H1 (cell line): ENCODE results near the gene OSMR. TPM values are rescaled to one million over a fixed set of nuclear protein-coding genes. Genes with fewer than 3 reads are reported as not detected.

Source experiments
- CTCF ChIA-PET: fragments of 300-600 bp; sonication (Branson Sonifier 250); formaldehyde crosslinking; loops from one replicate; lab custom pipeline; 2021; ENCODE audit not compliant: partially characterized antibody; lab: Charles Lee
- POLR2A ChIA-PET: fragments of 300-600 bp; sonication (Branson Sonifier 250); formaldehyde crosslinking; loops from one replicate; lab custom pipeline; 2021; ENCODE audit warnings: inconsistent platforms; ENCODE audit not compliant: partially characterized antibody; lab: Charles Lee
- DNase-seq, 2 experiments: peaks; one replicate each; pipeline versions ENCODE4 v3.0.0 to v3.0.0-alpha.2; 2010 to 2022; ENCODE audit warnings: low spot score in 2 of 2, low read depth in 1 of 2, mixed read lengths in 1 of 2
- FAIRE-seq: peaks from 2 replicates; lab custom pipeline; 2011; peaks lifted over from hg19 to GRCh38; lab: Jason Lieb, UNC
- H2AFZ ChIP-seq: 2 replicates; pipeline ENCODE4 v1.8.1; 2012; ENCODE audit warnings: low read length, inconsistent platforms
- H2AK5ac ChIP-seq: 2 replicates; pipeline ENCODE4 v1.6.1; 2013; ENCODE audit warnings: low read depth, low read length
- H2BK120ac ChIP-seq: replicated peaks from 2 replicates; pipeline ENCODE3; 2013; ENCODE audit warnings: low read depth, low read length, inconsistent platforms
- H2BK12ac ChIP-seq: 2 replicates; pipeline ENCODE4 v1.6.1; 2013; ENCODE audit warnings: low read depth, low read length
- H2BK15ac ChIP-seq: 2 replicates; pipeline ENCODE4 v1.6.1; 2013; ENCODE audit warnings: low read length
- H2BK20ac ChIP-seq: 2 replicates; pipeline ENCODE4 v1.6.1; 2013; ENCODE audit warnings: low read length
- H2BK5ac ChIP-seq: 2 replicates; pipeline ENCODE4 v1.6.1; 2013; ENCODE audit warnings: low read depth, low read length
- H3K14ac ChIP-seq: 2 replicates; pipeline ENCODE4 v1.6.1; 2013; ENCODE audit warnings: inconsistent platforms; ENCODE audit not compliant: insufficient read length
- H3K18ac ChIP-seq: 2 replicates; pipeline ENCODE4 v1.6.1; 2013; ENCODE audit warnings: low read length; ENCODE audit errors: extremely low read depth
- H3K23ac ChIP-seq: 2 replicates; pipeline ENCODE4 v1.6.1; 2013; ENCODE audit warnings: inconsistent platforms; ENCODE audit not compliant: insufficient read length
- H3K23me2 ChIP-seq: 2 replicates; pipeline ENCODE4 v1.6.1; 2013; ENCODE audit warnings: low read depth, low read length
- H3K27ac ChIP-seq: 2 replicates; pipeline ENCODE4 v1.6.1; 2011; ENCODE audit warnings: low read depth, low read length, inconsistent platforms
- H3K27me3 ChIP-seq, 4 experiments: replicated peaks in 1 of 4; 1 replicate in 1 of 4; 2 replicates in 3 of 4; pipeline versions ENCODE4 v1.6.1 to v1.8.1; 2011 to 2013; ENCODE audit warnings: low read length in 3 of 4, mild to moderate bottlenecking in 3 of 4, inconsistent platforms in 2 of 4, mixed read lengths in 2 of 4, moderate library complexity in 1 of 4; ENCODE audit not compliant: control insufficient read depth in 3 of 4, insufficient read depth in 3 of 4; ENCODE audit errors: extremely low read depth in 1 of 4
- H3K36me3 ChIP-seq, 4 experiments: 2 replicates each; pipeline versions ENCODE4 v1.6.1 to v1.8.1; 2011 to 2013; ENCODE audit warnings: mild to moderate bottlenecking in 4 of 4, low read length in 3 of 4, moderate library complexity in 2 of 4, control low read depth in 1 of 4, inconsistent platforms in 1 of 4; ENCODE audit not compliant: insufficient read depth in 4 of 4, control insufficient read depth in 2 of 4
- H3K4ac ChIP-seq: replicated peaks from 2 replicates; pipeline ENCODE3; 2013; ENCODE audit warnings: low read length, low read depth, mixed read lengths, inconsistent platforms; ENCODE audit not compliant: insufficient read length
- H3K4me1 ChIP-seq, 4 experiments: replicated peaks in 1 of 4; 1 replicate in 1 of 4; 2 replicates in 3 of 4; pipeline versions ENCODE4 v1.6.1 to v1.8.1; 2011 to 2013; ENCODE audit warnings: low read length in 3 of 4, inconsistent platforms in 2 of 4, mixed read lengths in 1 of 4; ENCODE audit not compliant: insufficient read depth in 4 of 4, control insufficient read depth in 3 of 4
- H3K4me2 ChIP-seq, 2 experiments: 2 replicates each; pipeline versions ENCODE4 v1.6.1 to v1.8.1; 2011 to 2013; ENCODE audit warnings: low read depth in 2 of 2, low read length in 2 of 2, control low read depth in 1 of 2, inconsistent platforms in 1 of 2, mild to moderate bottlenecking in 1 of 2; ENCODE audit not compliant: insufficient read depth in 1 of 2
- H3K4me3 ChIP-seq, 4 experiments: fragments of 200-600, 300-600 bp in 1 of 4; sonication (generic), shearing (Covaris generic), sonication (Bioruptor Twin) in 1 of 4; 2 replicates each; pipeline versions ENCODE4 v1.5.1 to v1.8.1; 2011 to 2016; ENCODE audit warnings: low read length in 4 of 4, low read depth in 3 of 4, control low read depth in 2 of 4, inconsistent platforms in 2 of 4, mild to moderate bottlenecking in 2 of 4, mixed read lengths in 1 of 4, moderate library complexity in 1 of 4; ENCODE audit not compliant: insufficient read depth in 2 of 4; ENCODE audit errors: extremely low read depth in 1 of 4
- H3K56ac ChIP-seq: replicated peaks from 2 replicates; pipeline ENCODE3; 2013; ENCODE audit warnings: low read depth, mild to moderate bottlenecking, mixed read lengths, low read length, inconsistent platforms; ENCODE audit not compliant: insufficient read length
- H3K79me1 ChIP-seq: 2 replicates; pipeline ENCODE4 v1.6.1; 2013; ENCODE audit warnings: low read depth, low read length, control low read depth
- H3K79me2 ChIP-seq, 2 experiments: 2 replicates each; pipeline versions ENCODE4 v1.6.1 to v1.8.1; 2012 to 2013; ENCODE audit warnings: low read length in 2 of 2, mild to moderate bottlenecking in 2 of 2, inconsistent platforms in 1 of 2; ENCODE audit not compliant: insufficient read depth in 2 of 2, control insufficient read depth in 1 of 2
- H3K9ac ChIP-seq, 4 experiments: replicated peaks in 1 of 4; 1 replicate in 1 of 4; 2 replicates in 3 of 4; pipeline versions ENCODE4 v1.6.1 to v1.8.1; 2011 to 2013; ENCODE audit warnings: low read depth in 3 of 4, low read length in 3 of 4, control low read depth in 2 of 4, mild to moderate bottlenecking in 2 of 4, moderate library complexity in 2 of 4, inconsistent platforms in 1 of 4; ENCODE audit errors: extremely low read depth in 1 of 4
- H3K9me3 ChIP-seq, 2 experiments: 2 replicates each; pipeline versions ENCODE4 v1.6.1 to v1.8.1; 2012 to 2013; ENCODE audit warnings: mild to moderate bottlenecking in 2 of 2, moderate library complexity in 2 of 2, control low read depth in 1 of 2, inconsistent platforms in 1 of 2, low read depth in 1 of 2, low read length in 1 of 2, mixed read lengths in 1 of 2; ENCODE audit not compliant: insufficient read depth in 2 of 2
- H4K20me1 ChIP-seq, 2 experiments: replicated peaks in 1 of 2; 2 replicates each; pipeline versions ENCODE3 to v1.8.1; 2011 to 2013; ENCODE audit warnings: inconsistent platforms in 2 of 2, low read length in 2 of 2, mild to moderate bottlenecking in 1 of 2; ENCODE audit not compliant: insufficient read depth in 2 of 2, control insufficient read depth in 1 of 2
- H4K5ac ChIP-seq: 2 replicates; pipeline ENCODE4 v1.6.1; 2013; ENCODE audit warnings: low read length, low read depth, mixed read lengths, inconsistent platforms; ENCODE audit not compliant: insufficient read length
- H4K8ac ChIP-seq: 2 replicates; pipeline ENCODE4 v1.8.0; 2013; ENCODE audit warnings: mild to moderate bottlenecking, moderate library complexity, low read length, inconsistent platforms; ENCODE audit not compliant: insufficient read depth; ENCODE audit errors: extremely low read depth
- H4K91ac ChIP-seq: replicated peaks from 2 replicates; pipeline ENCODE3; 2013; ENCODE audit warnings: low read length, mixed read lengths, inconsistent platforms; ENCODE audit not compliant: insufficient read length
- ASH2L ChIP-seq: fragments of 200-600, 300-600 bp; sonication (generic); IDR thresholded peaks from one replicate; pipeline ENCODE4 v1.7.1; 2017; ENCODE audit warnings: low read length
- EP300 ChIP-seq, 2 experiments: IDR thresholded peaks; 1 replicate in 1 of 2; 2 replicates in 1 of 2; pipeline ENCODE4 v1.6.1; 2011 to 2012; ENCODE audit warnings: low read depth in 2 of 2, low read length in 2 of 2, mild to moderate bottlenecking in 2 of 2, borderline replicate concordance in 1 of 2, inconsistent platforms in 1 of 2, moderate library complexity in 1 of 2
- KDM5A ChIP-seq: fragments of 200-600 bp; IDR thresholded peaks from 2 replicates; pipeline ENCODE4 v1.7.1; 2012; ENCODE audit warnings: mild to moderate bottlenecking, low read length, inconsistent platforms, mixed read lengths
- POLR2AphosphoS5 ChIP-seq: IDR thresholded peaks from 2 replicates; pipeline ENCODE4 v1.6.1; 2011; ENCODE audit warnings: low read depth, low read length
- RAD21 ChIP-seq, 2 experiments: IDR thresholded peaks in 1 of 2; conservative IDR thresholded peaks in 1 of 2; 2 replicates each; pipeline ENCODE4 v1.6.1; 2011; ENCODE audit warnings: low read depth in 2 of 2, low read length in 2 of 2, improper control_type of control experiment in 1 of 2, inconsistent platforms in 1 of 2, mild to moderate bottlenecking in 1 of 2, moderate library complexity in 1 of 2
- RBBP5 ChIP-seq: IDR thresholded peaks from 2 replicates; pipeline ENCODE4 v1.7.1; 2012; ENCODE audit warnings: low read depth, mild to moderate bottlenecking, inconsistent platforms, low read length, moderate library complexity, borderline replicate concordance
- RFX5 ChIP-seq: IDR thresholded peaks from 2 replicates; pipeline ENCODE4 v1.6.1; 2011; ENCODE audit warnings: low read depth, low read length, improper control_type of control experiment, borderline replicate concordance
- RNF2 ChIP-seq: fragments of 200-900, 300-1000 bp; sonication (generic); IDR thresholded peaks from 2 replicates; pipeline ENCODE4 v1.7.1; 2016; ENCODE audit warnings: borderline replicate concordance, low read depth, mild to moderate bottlenecking, antibody characterized with exemption, low read length; ENCODE audit not compliant: poor library complexity, severe bottlenecking; ENCODE audit errors: missing control alignments
- WGBS, 2 experiments: shearing (Covaris generic) in 1 of 2; methylation state at CpG; one replicate each; pipeline versions ENCODE4 v1.1.6 to v1.1.7; 2013 to 2015; ENCODE audit warnings: low lambda C conversion rate in 2 of 2, mixed read lengths in 2 of 2, inconsistent platforms in 1 of 2, low coverage in 1 of 2, missing lambda C conversion rate in 1 of 2; ENCODE audit not compliant: insufficient replicate concordance in 2 of 2, insufficient coverage in 1 of 2, insufficient read length in 1 of 2; ENCODE audit errors: extremely low coverage in 1 of 2, missing lambda C conversion rate in 1 of 2; 5-methylcytosine and 5-hydroxymethylcytosine counted together
- polyA plus RNA-seq, 7 experiments: library from polyadenylated mRNA; depleted of rRNA in 3 of 7; stranded (reverse) in 5 of 7; unstranded in 2 of 7; fragments of >200 nt in 5 of 7; fragments of 200-250 nt in 2 of 7; gene quantifications; 1 replicate in 5 of 7; 2 replicates in 1 of 7; 4 replicates in 1 of 7; pipeline versions ENCODE4 v1.2.1 to v1.2.3, GENCODE V29; 2011 to 2013; ENCODE audit warnings: missing spikeins in 2 of 7, mixed read lengths in 2 of 7
- total RNA-seq: library from RNA; stranded (reverse); fragmentation: NEBNext Ultra II Directional; extraction: Animal tissue kit (Norgen Biotek cat#: 25700); gene quantifications from 2 replicates; pipeline ENCODE4 v1.2.1, GENCODE V29; 2021
- TF ChIP-seq, protein P1 (sequence below): IDR thresholded peaks from 2 replicates; pipeline ENCODE4 v1.6.1; 2011; ENCODE audit warnings: low read depth, mild to moderate bottlenecking, low read length; ENCODE audit not compliant: insufficient read depth

The OSMR gene
- total and polyA plus RNA-seq, 2 of the 8 experiments (the other 6 are each of a cell fraction or from before 2014, with no cell fraction given), result 2.3 to 2.6 TPM

DNA sequence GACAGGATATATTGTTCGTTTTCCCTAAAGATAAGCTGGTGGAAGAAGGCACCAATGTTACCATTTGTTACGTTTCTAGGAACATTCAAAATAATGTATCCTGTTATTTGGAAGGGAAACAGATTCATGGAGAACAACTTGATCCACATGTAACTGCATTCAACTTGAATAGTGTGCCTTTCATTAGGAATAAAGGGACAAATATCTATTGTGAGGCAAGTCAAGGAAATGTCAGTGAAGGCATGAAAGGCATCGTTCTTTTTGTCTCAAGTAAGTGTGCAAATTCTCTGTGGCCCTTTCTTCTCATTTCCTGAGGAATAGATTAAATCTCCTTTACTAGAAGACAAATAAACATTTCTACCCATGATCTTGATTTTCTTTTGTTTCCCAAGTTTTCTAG is 38.0 kb downstream of the OSMR start:
- H2BK12ac ChIP-seq, result no peak overlapping the region
- 94% methylated on average over 3 of the region's 3 CpGs; no CpG with 5 or more reads in 1 of the 2 experiments for WGBS, 2 experiments
- H3K4me3 ChIP-seq, result no peak overlapping the region
- H3K79me1 ChIP-seq, result no peaks in the 10 kb centered on the region; the same call in 1 of the 2 replicates
- H4K5ac ChIP-seq, result no peak overlapping the region
- H3K14ac ChIP-seq, result no peak overlapping the region
- no peak overlapping the region for H2AFZ ChIP-seq
- no peak overlapping the region for H4K91ac ChIP-seq
- no peak overlapping the region for H3K23ac ChIP-seq
- H2AK5ac ChIP-seq, result no peak overlapping the region
- H3K27me3 ChIP-seq, result peaks cover 0 to 2% (median 0%) of the 10 kb centered on the region in 4 experiments; a peak in 1 of 7 replicates
- H3K9ac ChIP-seq, result no peak overlapping the region
- H3K4ac ChIP-seq, result no peak overlapping the region
- H3K79me2 ChIP-seq, result no peaks in the 10 kb centered on the region
- no peak overlapping the region for H2BK120ac ChIP-seq
- no peak overlapping the region for H2BK20ac ChIP-seq
- FAIRE-seq (no peak), DNase-seq (no peak)
- no peak overlapping the region for H3K4me2 ChIP-seq
- no peak overlapping the region for H2BK5ac ChIP-seq
- no peaks in the 10 kb centered on the region for H3K36me3 ChIP-seq
- no peaks in the 10 kb centered on the region for H3K23me2 ChIP-seq
- POLR2A ChIA-PET, result no interaction called here
- H3K56ac ChIP-seq, result no peak overlapping the region
- H4K8ac ChIP-seq, result no peak overlapping the region
- H3K18ac ChIP-seq, result no peak overlapping the region
- no peaks in the 10 kb centered on the region for H4K20me1 ChIP-seq
- peaks cover 0 to 4% (median 1%) of the 10 kb centered on the region in 4 experiments; a peak in 2 of 7 replicates for H3K4me1 ChIP-seq
- H3K9me3 ChIP-seq, result no peaks in the 10 kb centered on the region
- no peak overlapping the region for H2BK15ac ChIP-seq
- CTCF ChIA-PET, result no interaction called here
- H3K27ac ChIP-seq, result no peak overlapping the region
- TF ChIP-seq EP300 (IDR thresholded peaks at IDR 0.05; ENCODE audit: borderline replicate concordance in 1 of 2, low read depth in 2 of 2, low read length in 2 of 2) (no peak), RBBP5 (no peak), KDM5A (no peak), RNF2 (no peak), RAD21 (IDR thresholded peaks at IDR 0.05 in 1 of 2, conservative IDR thresholded peaks at IDR 0.05 in 1 of 2; ENCODE audit: low read depth in 2 of 2, low read length in 2 of 2) (no peak), RFX5 (no peak), POLR2AphosphoS5 (no peak), ASH2L (no peak)
- TF ChIP-seq, protein P1, sequence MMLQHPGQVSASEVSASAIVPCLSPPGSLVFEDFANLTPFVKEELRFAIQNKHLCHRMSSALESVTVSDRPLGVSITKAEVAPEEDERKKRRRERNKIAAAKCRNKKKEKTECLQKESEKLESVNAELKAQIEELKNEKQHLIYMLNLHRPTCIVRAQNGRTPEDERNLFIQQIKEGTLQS, result no peak
